ENCODE measurements around the gene COL26A1. TPM values are rescaled to one million over a fixed set of nuclear protein-coding genes. Genes with fewer than 3 reads are reported as not detected.

The COL26A1 gene
- polyA plus RNA-seq, 1 donor (not counting 4 experiments of a cell fraction or from before 2014, with no cell fraction given): not detected

- TF ChIP-seq EZH2 (IDR thresholded peaks at IDR 0.05; ENCODE audit: low read length) (no peak), CTCF (optimal IDR thresholded peaks at IDR 0.05 in 1 of 3, IDR thresholded peaks at IDR 0.05 in 1 of 3, conservative IDR thresholded peaks at IDR 0.05 in 1 of 3; ENCODE audit: extremely low read depth in 1 of 3, insufficient read depth in 2 of 3, low read length in 3 of 3) (no peak)
Observed at GRCh38 chr7:101466871-101467270, 104.2 kb downstream of the COL26A1 start.

GRCh38 chr7:101468546-101469275 lies 106.0 kb downstream of the COL26A1 start:
- Histone ChIP-seq H3K9ac (ENCODE audit: control insufficient read depth, extremely low read depth, insufficient read depth, low read length) (no peak overlapping the region), H3K9me1 (ENCODE audit: control insufficient read depth, extremely low read depth, insufficient read depth, low read length) (no peaks in the 10 kb centered on the region), H3K4me1 (ENCODE audit: control insufficient read depth, extremely low read depth, insufficient read depth, low read length) (no peaks in the 10 kb centered on the region), H3K36me3 (ENCODE audit: control insufficient read depth in 2 of 2, extremely low read depth in 1 of 2, insufficient read depth in 2 of 2, low read length in 2 of 2) (no peaks in the 10 kb centered on the region), H3K79me2 (ENCODE audit: control insufficient read depth, insufficient read depth, low read length) (no peaks in the 10 kb centered on the region), H3K27ac (ENCODE audit: control insufficient read depth, insufficient read depth, low read length) (no peak overlapping the region), H3K4me3 (ENCODE audit: control insufficient read depth in 2 of 3, extremely low read depth in 1 of 3, insufficient read depth in 2 of 3, low read depth in 1 of 3, low read length in 3 of 3) (no peak overlapping the region), H4K20me1 (ENCODE audit: control insufficient read depth, extremely low read depth, insufficient read depth, low read length) (no peaks in the 10 kb centered on the region), H3K4me2 (ENCODE audit: control insufficient read depth, extremely low read depth, insufficient read depth, low read depth, low read length) (no peak overlapping the region), H3K27me3 (ENCODE audit: control insufficient read depth, extremely low read depth, insufficient read depth, low read length) (no peaks in the 10 kb centered on the region), H3K9me3 (ENCODE audit: control insufficient read depth, low read depth, low read length) (no peaks in the 10 kb centered on the region), H2AFZ (ENCODE audit: control insufficient read depth, low read length) (no peak overlapping the region)
- DNase-seq (ENCODE audit: low read depth, low spot score) (no peak), FAIRE-seq (no peak)
- dilution Hi-C loops (cut with MboI; ENCODE audit: extremely low pct_ligation_motif_present, low sequenced_read_pairs): no loop called here
- no peak for TF ChIP-seq EZH2 (IDR thresholded peaks at IDR 0.05; ENCODE audit: low read length)
- no peak for TF ChIP-seq CTCF (optimal IDR thresholded peaks at IDR 0.05 in 1 of 3, IDR thresholded peaks at IDR 0.05 in 1 of 3, conservative IDR thresholded peaks at IDR 0.05 in 1 of 3; ENCODE audit: extremely low read depth in 1 of 3, insufficient read depth in 2 of 3, low read length in 3 of 3)

More at GRCh38 chr7:101466871-101467270, 104.2 kb downstream of the COL26A1 start:
- dilution Hi-C loops (cut with MboI; ENCODE audit: extremely low pct_ligation_motif_present, low sequenced_read_pairs): no loop called here
- no peaks in the 10 kb centered on the region for H3K4me1 ChIP-seq (ENCODE audit: control insufficient read depth, extremely low read depth, insufficient read depth, low read length)
- no peaks in the 10 kb centered on the region for H3K9me1 ChIP-seq (ENCODE audit: control insufficient read depth, extremely low read depth, insufficient read depth, low read length)
- no peak overlapping the region for H3K4me3 ChIP-seq (ENCODE audit: control insufficient read depth in 2 of 3, extremely low read depth in 1 of 3, insufficient read depth in 2 of 3, low read depth in 1 of 3, low read length in 3 of 3)
- no peaks in the 10 kb centered on the region for H3K79me2 ChIP-seq (ENCODE audit: control insufficient read depth, insufficient read depth, low read length)
- H3K9me3 ChIP-seq (ENCODE audit: control insufficient read depth, low read depth, low read length): no peaks in the 10 kb centered on the region
- FAIRE-seq (no peak), DNase-seq (ENCODE audit: low read depth, low spot score) (no peak)
- H3K27ac ChIP-seq (ENCODE audit: control insufficient read depth, insufficient read depth, low read length): no peak overlapping the region
- H3K9ac ChIP-seq (ENCODE audit: control insufficient read depth, extremely low read depth, insufficient read depth, low read length): no peak overlapping the region
- H4K20me1 ChIP-seq (ENCODE audit: control insufficient read depth, extremely low read depth, insufficient read depth, low read length): no peaks in the 10 kb centered on the region
- no peaks in the 10 kb centered on the region for H3K27me3 ChIP-seq (ENCODE audit: control insufficient read depth, extremely low read depth, insufficient read depth, low read length)
- no peak overlapping the region for H2AFZ ChIP-seq (ENCODE audit: control insufficient read depth, low read length)
- H3K36me3 ChIP-seq (ENCODE audit: control insufficient read depth in 2 of 2, extremely low read depth in 1 of 2, insufficient read depth in 2 of 2, low read length in 2 of 2): no peaks in the 10 kb centered on the region
- no peak overlapping the region for H3K4me2 ChIP-seq (ENCODE audit: control insufficient read depth, extremely low read depth, insufficient read depth, low read depth, low read length)

Data from keratinocyte (primary cell).